K562 (cell line): ENCODE data around the gene HARS1. TPM values are rescaled to one million over a fixed set of nuclear protein-coding genes. Genes with fewer than 3 reads are reported as not detected.
A peak's percentile ranks its signal among the peaks of the same experiment; 100 is the strongest.

Source experiments
- ATAC-seq: fragments of 200-7000 bp; cut with Tn5 transposase; 3 replicates; pipeline ENCODE4 v1.9.1; 2020; ENCODE audit warnings: moderate library complexity
- BruUV-seq: library from RNA; stranded (reverse); fragments of 400-500 nt; replicated peaks from 2 replicates; lab custom pipeline; 2021; lab: Mats Ljungman, UMichigan
- CTCF ChIA-PET: fragments of 300-600 bp; formaldehyde crosslinking; extraction: SDS; loops from one replicate; lab custom pipeline; 2021; ENCODE audit warnings: low intra/inter-chr PET ratio; lab: Yijun Ruan, JAX
- POLR2A ChIA-PET: fragments of 300-600, 350-650 bp; sonication (Branson Sonifier 250); formaldehyde crosslinking; extraction: SDS; loops from one replicate; lab custom pipeline; 2021; ENCODE audit warnings: antibody characterized with exemption, inconsistent platforms; lab: Yijun Ruan, JAX
- DNase-seq, 4 experiments: peaks; one replicate each; pipeline versions ENCODE4 v3.0.0 to v3.0.0-alpha.2; 2011 to 2018; ENCODE audit warnings: low spot score in 3 of 4, mixed read lengths in 3 of 4; ENCODE audit errors: extremely low read depth in 1 of 4
- FAIRE-seq: peaks from 2 replicates; lab custom pipeline; 2011; peaks lifted over from hg19 to GRCh38; lab: Jason Lieb, UNC
- H2AFZ ChIP-seq: 2 replicates; pipeline ENCODE4 v1.6.0; 2011; ENCODE audit warnings: low read depth, low read length, control low read depth, inconsistent platforms
- H3K27ac ChIP-seq: fragments of 200-600 bp; 3 replicates; pipeline ENCODE4 v1.8.0; 2011; ENCODE audit warnings: low read depth, mild to moderate bottlenecking, control low read depth, inconsistent platforms, low read length, moderate library complexity, mixed read lengths; ENCODE audit errors: extremely low read depth
- H3K27me3 ChIP-seq, 2 experiments: fragments of 300-600 bp in 1 of 2; 2 replicates in 1 of 2; 3 replicates in 1 of 2; pipeline versions ENCODE4 v1.6.0 to v1.8.0; 2011; ENCODE audit warnings: inconsistent platforms in 2 of 2, low read length in 2 of 2, mild to moderate bottlenecking in 1 of 2, mixed read lengths in 1 of 2, moderate library complexity in 1 of 2; ENCODE audit not compliant: control insufficient read depth in 2 of 2, insufficient read depth in 2 of 2
- H3K36me3 ChIP-seq: fragments of 300-600 bp; 3 replicates; pipeline ENCODE4 v1.8.0; 2011; ENCODE audit warnings: mild to moderate bottlenecking, low read length, inconsistent platforms; ENCODE audit not compliant: control insufficient read depth, insufficient read depth
- H3K4me1 ChIP-seq, 2 experiments: fragments of 200-600 bp in 1 of 2; replicated peaks in 1 of 2; 2 replicates in 1 of 2; 3 replicates in 1 of 2; pipeline versions ENCODE4 v1.5.1 to v1.8.0; 2011; ENCODE audit warnings: inconsistent platforms in 2 of 2, low read length in 2 of 2, mild to moderate bottlenecking in 1 of 2, mixed read lengths in 1 of 2, moderate library complexity in 1 of 2; ENCODE audit not compliant: control insufficient read depth in 2 of 2, insufficient read depth in 2 of 2
- H3K4me2 ChIP-seq: 2 replicates; pipeline ENCODE4 v1.6.1; 2011; ENCODE audit warnings: low read length, control low read depth, inconsistent platforms, mixed read lengths; ENCODE audit not compliant: insufficient read depth
- H3K4me3 ChIP-seq: fragments of 200-600 bp; sonication (generic), shearing (Covaris generic); 2 replicates; pipeline ENCODE4 v1.5.1; 2016; ENCODE audit warnings: control low read depth, inconsistent platforms
- H3K79me2 ChIP-seq: fragments of 200-600 bp; 3 replicates; pipeline ENCODE4 v1.8.0; 2011; ENCODE audit warnings: low read length, inconsistent platforms; ENCODE audit not compliant: control insufficient read depth, insufficient read depth
- H3K9ac ChIP-seq, 2 experiments: 2 replicates each; pipeline versions ENCODE4 v1.6.0 to v1.6.1; 2011; ENCODE audit warnings: low read depth in 2 of 2, low read length in 2 of 2, control low read depth in 1 of 2, inconsistent platforms in 1 of 2, mild to moderate bottlenecking in 1 of 2, mixed read lengths in 1 of 2; ENCODE audit not compliant: insufficient read depth in 1 of 2
- H3K9me1 ChIP-seq: one replicate; pipeline ENCODE4 v1.6.0; 2011; ENCODE audit warnings: inconsistent platforms, mild to moderate bottlenecking, low read length, moderate library complexity; ENCODE audit not compliant: control insufficient read depth, insufficient read depth
- H3K9me3 ChIP-seq: replicated peaks from 2 replicates; pipeline ENCODE4 v1.5.1; 2011; ENCODE audit warnings: low read depth, low read length, inconsistent platforms; ENCODE audit not compliant: control insufficient read depth, insufficient read depth
- H4K20me1 ChIP-seq: replicated peaks from 2 replicates; pipeline ENCODE4 v1.6.1; 2011; ENCODE audit warnings: low read length, inconsistent platforms, mixed read lengths; ENCODE audit not compliant: control insufficient read depth, insufficient read depth
- RUNX1 ChIP-seq: sonication (generic); IDR thresholded peaks from 2 replicates; pipeline ENCODE4 v1.6.1; 2016; ENCODE audit warnings: antibody characterized with exemption, low read depth
- ZBTB33 ChIP-seq: sonication (generic); formaldehyde crosslinking; IDR thresholded peaks from 2 replicates; pipeline ENCODE4 v1.8.1; 2023; ENCODE audit warnings: mild to moderate bottlenecking, missing genetic modification reagents
- WGBS: fragments of 100-300 bp; shearing (Covaris generic); methylation state at CpG from one replicate; pipeline ENCODE4 v1.1.6; 2016; ENCODE audit warnings: low coverage, mixed read lengths; ENCODE audit not compliant: insufficient coverage; ENCODE audit errors: missing lambda C conversion rate; 5-methylcytosine and 5-hydroxymethylcytosine counted together
- in situ Hi-C: fragments of 300-500 bp; cut with MboI; formaldehyde crosslinking; loops from 4 replicates; pipeline ENCODE4 v1.15.0; 2018; ENCODE audit warnings: inconsistent platforms, mixed read lengths
- intact Hi-C: fragments of 100-400 bp; cut with micrococcal nuclease; formaldehyde crosslinking; loops from 2 replicates; pipeline ENCODE4 v1.14.2; 2022
- polyA plus RNA-seq, 8 experiments: library from polyadenylated mRNA; depleted of rRNA in 4 of 8; stranded (reverse) in 5 of 8; unstranded in 3 of 8; fragments of >200 nt; fragmentation: Nextera tagmentation in 2 of 8; fragmentation: Illumina TruSeq in 1 of 8; extraction: Ambion mirVana in 2 of 8; extraction: Trizol in 1 of 8; gene quantifications; 2 replicates each; pipeline versions ENCODE4 v1.2.1 to v1.2.3, GENCODE V29; 2011 to 2014; ENCODE audit warnings: inconsistent platforms in 1 of 8, missing spikeins in 1 of 8
- total RNA-seq, 7 experiments: library from RNA; depleted of rRNA in 6 of 7; stranded (reverse); fragments of >200 nt in 6 of 7; fragmentation: Illumina TruSeq in 2 of 7; extraction: Trizol in 2 of 7; gene quantifications; 2 replicates each; pipeline versions ENCODE4 v1.2.1 to v1.2.3, GENCODE V29; 2011 to 2021; ENCODE audit warnings: low replicate concordance in 1 of 7

Gene HARS1
- total and polyA plus RNA-seq, 9 of the 15 experiments (the other 6 are each of a cell fraction or from before 2014, with no cell fraction given) = 13.5 to 88.5 (median 75.2) TPM

GRCh38 chr5:140632366-140633020, 58.7 kb downstream of the HARS1 start:
- POLR2A ChIA-PET = interaction anchor here (1.2 kb wide), 1 partner anchor 10 kb away, joined by 3 read pairs; no protein-coding TSS in a partner anchor

More at GRCh38 chr5:140632366-140633020, 58.7 kb downstream of the HARS1 start:
- CTCF ChIA-PET = no interaction called here
- no peak for ATAC-seq
- Histone ChIP-seq H3K9ac (no peak overlapping the region; a peak in 1 of 4 replicates), H3K36me3 (no peaks in the 10 kb centered on the region), H4K20me1 (no peaks in the 10 kb centered on the region), H3K27me3 (no peaks in the 10 kb centered on the region), H3K4me2 (no peak overlapping the region), H3K79me2 (no peaks in the 10 kb centered on the region), H3K27ac (no peak overlapping the region), H3K9me1 (no peaks in the 10 kb centered on the region), H3K9me3 (no peaks in the 10 kb centered on the region), H3K4me3 (no peak overlapping the region), H3K4me1 (peaks cover 0 to 14% of the 10 kb centered on the region in 2 experiments; a peak in 3 of 5 replicates), H2AFZ (no peak overlapping the region)
- intact Hi-C loops (no loop called here), in situ Hi-C loops (no loop called here)
- no peak for DNase-seq
- BruUV-seq = no TSS peak
- WGBS = 90% methylated on average over 32 of the region's 51 CpGs
- TF ChIP-seq ZBTB33 (CRISPR knock-in tag) (peak; percentile 70; the same call in 1 of the 2 replicates), RUNX1 (no peak)
- FAIRE-seq = no peak
